Activated CD4-positive, alpha-beta T cell treated with anti-CD3 and anti-CD28 coated beads, Interleukin-2, Interleukin-6, amounts not matched to agents 100 ng/mL and 50 ng/mL, durations not matched to agents 16 hours and 8 hours (primary cell): ENCODE data around the gene MMP27.
"Not testable (repeated sequence)": the region's sequence is repeated elsewhere in the genome, so short reads cannot be mapped to it uniquely, and the experiment has no call there.

Experiments
- DNase-seq: peaks from one replicate; pipeline ENCODE4 v3.0.0-alpha.2; 2020

Gene MMP27, protein sequence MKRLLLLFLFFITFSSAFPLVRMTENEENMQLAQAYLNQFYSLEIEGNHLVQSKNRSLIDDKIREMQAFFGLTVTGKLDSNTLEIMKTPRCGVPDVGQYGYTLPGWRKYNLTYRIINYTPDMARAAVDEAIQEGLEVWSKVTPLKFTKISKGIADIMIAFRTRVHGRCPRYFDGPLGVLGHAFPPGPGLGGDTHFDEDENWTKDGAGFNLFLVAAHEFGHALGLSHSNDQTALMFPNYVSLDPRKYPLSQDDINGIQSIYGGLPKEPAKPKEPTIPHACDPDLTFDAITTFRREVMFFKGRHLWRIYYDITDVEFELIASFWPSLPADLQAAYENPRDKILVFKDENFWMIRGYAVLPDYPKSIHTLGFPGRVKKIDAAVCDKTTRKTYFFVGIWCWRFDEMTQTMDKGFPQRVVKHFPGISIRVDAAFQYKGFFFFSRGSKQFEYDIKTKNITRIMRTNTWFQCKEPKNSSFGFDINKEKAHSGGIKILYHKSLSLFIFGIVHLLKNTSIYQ

DNA sequence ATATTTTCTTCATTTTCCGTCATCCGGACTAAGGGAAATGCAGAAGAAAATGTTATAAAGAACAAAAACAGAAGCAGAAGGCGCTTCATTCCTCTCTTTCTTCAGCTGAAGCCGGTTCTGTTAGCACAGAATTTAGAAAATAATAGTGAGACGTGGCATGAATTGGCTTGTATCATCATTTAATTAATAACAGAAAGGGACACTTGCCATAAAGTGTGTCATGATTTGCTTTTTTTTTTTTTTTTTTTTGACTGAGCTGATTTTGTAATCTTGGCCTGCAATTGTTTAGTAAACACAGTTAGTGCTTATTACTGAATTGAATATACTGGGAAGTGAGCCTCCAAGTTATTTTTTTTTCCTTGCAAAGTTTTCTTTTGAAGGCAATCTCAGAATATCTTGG lies at the start of gene MMP27:
MMP27 (minus strand) TSS at position 144 of the 400 bp plus-strand sequence; CDS start at position 89, 55 bp downstream.
- DNase-seq, result no peak

DNA sequence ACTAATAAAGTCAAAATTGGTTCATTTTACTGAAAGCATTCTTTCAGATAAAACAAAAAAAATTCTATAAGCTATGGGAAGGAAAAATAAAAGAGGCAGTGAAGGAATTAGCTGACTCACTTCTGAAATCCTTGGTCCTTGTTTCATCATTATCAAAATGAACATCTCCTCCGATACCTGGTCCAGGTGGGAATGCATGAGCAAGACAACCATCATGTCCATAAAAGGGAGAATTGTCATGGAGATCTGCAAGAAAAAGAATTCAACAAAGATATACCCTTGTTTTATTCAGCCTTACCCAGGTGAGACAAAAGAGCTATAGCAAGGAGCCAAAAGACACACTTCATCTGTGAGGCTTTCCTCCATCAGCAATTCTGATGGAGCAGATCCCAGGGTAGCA lies 47.7 kb upstream of the MMP27 start:
- DNase-seq, result no peak

- no peak for DNase-seq
Measured at GRCh38 chr11:102751673-102752072, 46.1 kb upstream of the MMP27 start.

GRCh38 chr11:102749101-102749722 lies 43.6 kb upstream of the MMP27 start:
- DNase-seq, result no peak

DNA sequence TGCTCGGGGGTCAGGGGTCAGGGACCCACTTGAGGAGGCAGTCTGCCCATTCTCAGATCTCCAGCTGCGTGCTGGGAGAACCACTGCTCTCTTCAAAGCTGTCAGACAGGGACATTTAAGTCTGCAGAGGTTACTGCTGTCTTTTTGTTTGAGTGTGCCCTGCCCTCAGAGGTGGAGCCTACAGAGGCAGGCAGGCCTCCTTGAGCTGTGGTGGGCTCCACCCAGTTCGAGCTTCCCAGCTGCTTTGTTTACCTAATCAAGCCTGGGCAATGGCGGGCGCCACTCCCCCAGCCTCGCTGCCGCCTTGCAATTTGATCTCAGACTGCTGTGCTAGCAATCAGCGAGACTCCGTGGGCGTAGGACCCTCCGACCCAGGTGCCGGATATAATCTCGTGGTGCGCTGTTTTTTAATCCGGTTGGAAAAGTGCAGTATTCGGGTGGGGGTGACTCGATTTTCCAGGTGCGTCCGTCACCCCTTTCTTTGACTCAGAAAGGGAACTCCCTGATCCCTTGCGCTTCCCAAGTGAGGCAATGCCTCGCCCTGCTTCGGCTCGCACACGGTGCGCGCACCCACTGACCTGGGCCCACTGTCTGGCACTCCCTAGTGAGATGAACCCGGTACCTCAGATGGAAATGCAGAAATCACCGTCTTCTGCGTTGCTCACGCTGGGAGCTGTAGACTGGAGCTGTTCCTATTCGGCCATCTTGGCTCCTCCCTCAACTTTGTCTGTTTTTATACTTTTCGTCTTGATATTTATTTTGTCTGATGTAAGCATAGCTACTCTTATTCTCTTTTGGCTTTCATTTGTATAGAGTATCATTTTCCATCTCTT lies 41.4 kb upstream of the MMP27 start:
- not testable (repeated sequence) for DNase-seq

DNA sequence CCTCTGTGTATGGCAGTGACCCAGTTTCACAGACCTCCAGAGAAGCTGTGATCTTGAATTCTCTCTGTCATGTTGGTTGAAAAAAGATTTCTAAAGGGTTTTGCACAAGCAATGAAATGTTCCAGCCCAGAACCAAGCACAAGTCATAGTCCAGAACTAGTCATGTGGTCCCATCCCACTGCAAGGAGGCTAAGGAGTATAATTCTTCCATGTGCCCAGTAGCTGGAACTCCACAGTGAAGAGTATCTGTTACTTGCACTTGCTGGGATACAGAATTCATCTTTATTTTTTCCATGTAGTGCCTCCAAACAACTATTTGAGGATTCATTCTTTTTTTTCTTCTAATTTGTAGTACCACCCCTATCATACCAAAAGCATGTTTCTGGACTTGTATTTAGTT lies 29.1 kb upstream of the MMP27 start:
- DNase-seq, result no peak

DNA sequence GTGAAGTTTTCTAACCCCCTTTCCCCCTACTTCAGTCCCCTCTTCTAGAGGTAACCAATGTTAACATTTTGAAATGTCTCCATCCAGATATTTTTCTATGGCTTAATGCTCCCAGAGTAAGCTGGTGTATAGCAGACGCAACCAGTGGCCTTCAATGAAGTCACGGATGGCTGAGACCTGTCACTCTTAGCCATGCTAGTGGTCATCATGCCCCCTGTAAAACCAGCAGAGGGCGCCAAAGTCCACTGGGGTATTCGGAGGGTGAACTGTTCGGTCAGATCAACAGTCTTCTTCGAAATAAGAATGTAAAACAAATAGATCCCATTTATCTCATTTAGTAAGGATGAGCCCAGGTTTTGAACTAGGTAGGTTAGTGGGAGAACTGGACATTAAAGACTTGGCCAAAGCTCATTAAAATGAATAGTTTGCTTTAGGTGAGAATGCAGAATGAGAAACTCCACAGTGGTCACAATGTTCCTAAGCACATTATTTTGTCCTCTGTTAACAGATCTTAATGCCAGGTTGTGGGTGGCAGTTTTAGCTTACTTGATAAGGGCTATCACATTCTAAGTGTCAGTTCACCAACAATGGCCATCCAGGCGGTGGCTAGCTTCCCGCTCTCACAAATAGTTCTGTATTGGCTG lies 27.8 kb upstream of the MMP27 start:
- peak; percentile 77 for DNase-seq

GRCh38 chr11:102730944-102731343 lies 25.4 kb upstream of the MMP27 start:
- DNase-seq, result not testable (repeated sequence)

DNA sequence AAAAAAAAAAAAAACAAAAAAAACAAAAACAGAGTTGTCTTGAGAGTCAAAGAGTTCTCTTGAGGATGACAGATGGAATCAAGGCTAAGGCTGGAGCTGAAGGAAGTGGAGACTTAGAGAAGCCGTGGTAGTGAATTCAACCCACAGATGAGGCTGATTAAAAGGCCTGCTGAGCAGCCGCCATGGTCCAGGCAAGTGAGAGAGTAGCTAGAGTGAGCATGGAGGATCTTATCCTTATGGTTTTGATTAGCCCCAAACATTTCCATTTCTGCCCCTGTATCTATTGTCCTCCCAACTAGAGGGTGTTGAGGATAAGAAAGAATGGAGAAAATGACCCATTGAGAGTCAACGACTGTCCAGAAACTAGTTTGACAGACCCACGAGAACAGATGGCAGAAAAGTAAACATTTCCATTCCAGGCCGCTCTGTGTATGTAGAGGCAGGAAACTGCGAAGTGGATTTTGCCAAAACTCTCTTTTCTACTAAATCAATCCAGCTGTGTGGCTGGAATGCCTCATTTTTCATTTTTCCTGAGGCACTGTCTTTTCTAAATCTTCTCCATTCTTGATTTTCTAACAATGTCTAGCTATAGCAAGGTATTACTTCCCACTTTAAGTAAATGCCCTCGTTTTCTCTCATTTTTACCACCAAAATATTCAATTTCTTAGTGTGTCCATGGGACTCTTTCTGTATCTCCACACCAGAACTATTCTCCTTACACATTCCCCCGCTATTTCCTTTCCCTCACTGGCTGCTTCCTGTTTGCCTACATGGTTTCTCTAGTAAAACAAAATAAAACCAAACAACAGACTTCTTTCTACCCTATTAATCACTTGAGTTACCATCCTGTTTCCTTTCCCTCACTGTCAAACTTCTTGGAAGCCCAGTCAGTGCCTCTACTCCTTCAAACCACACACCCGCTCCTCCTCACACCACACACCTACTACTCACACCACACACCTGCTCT lies 24.6 kb upstream of the MMP27 start:
- DNase-seq, result no peak

GRCh38 chr11:102727890-102728289 lies 22.3 kb upstream of the MMP27 start:
- DNase-seq, result no peak

DNA sequence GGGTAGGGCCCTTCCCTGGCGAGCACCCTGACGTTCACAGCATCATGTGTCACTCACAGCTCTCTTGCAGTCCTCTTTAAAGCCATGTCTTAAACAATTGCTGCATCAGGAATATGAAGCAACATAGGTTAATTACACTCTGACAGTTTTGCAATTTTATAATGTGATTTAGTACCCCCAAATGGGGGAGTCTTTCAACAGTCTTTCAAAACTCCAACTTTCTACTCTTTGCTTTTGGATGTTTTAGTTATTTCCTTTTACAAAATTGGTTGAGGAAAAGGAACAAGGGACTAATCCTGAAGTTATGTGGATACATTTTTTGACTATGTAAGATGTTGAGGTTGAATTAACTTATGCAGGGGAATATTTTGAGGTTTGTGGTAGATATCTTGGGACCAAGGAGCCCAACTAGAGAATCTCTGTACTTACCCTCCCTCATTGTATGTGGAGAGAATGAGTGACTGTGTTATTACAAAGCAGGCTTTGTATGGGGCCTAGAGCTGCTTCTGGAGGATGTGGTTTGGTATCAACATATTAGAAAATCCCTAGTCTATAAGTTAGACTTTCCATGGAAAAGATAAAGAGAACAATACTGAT lies 19.4 kb upstream of the MMP27 start, which contains the start of gene MMP8:
MMP8 (minus strand) TSS at position 51 of the 597 bp plus-strand sequence. CDS start 99 bp downstream, outside the sequence.
- no peak for DNase-seq

DNA sequence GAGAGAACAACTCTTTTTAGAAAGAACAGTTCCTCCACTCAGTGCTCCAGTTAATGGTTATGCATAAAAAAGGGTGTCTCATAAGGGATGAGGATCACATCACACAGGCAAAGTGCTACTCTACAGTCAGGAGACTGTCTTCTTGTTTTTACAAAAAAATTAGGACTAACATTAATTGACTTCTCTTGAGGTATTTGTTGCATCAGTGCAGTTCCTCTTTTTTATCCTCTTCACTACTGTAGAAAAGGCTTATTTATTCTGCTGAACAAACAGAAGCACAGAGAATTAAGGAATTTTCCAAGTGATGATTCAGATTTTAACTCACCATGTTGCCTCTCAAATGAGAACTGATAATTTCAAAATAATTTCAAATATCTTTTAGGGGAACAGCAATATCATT lies 17.3 kb upstream of the MMP27 start:
- no peak for DNase-seq

- DNase-seq, result no peak
Measured at GRCh38 chr11:102719620-102720277, 14.2 kb upstream of the MMP27 start.

GRCh38 chr11:102717280-102717679 lies 11.7 kb upstream of the MMP27 start:
- no peak for DNase-seq

DNA sequence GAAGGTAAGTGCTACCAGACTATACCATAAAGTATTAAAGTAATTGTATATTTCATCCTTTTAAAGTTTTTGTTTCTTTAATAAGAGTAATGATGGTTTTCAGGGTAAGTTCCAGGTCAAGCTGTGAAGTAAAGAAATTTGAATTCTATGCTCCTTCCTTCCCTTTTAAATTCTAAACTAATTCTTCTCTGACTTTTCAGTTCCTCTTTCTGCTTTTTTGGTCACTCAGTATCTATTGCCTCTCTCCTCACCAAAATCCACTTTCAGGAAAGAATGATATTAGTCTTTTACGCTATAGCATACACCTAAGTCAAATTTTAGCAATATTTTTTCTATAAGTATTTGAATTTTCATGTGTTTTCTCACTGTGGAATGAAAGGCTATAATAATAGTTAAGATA lies 11.0 kb upstream of the MMP27 start:
- DNase-seq, result no peak

DNA sequence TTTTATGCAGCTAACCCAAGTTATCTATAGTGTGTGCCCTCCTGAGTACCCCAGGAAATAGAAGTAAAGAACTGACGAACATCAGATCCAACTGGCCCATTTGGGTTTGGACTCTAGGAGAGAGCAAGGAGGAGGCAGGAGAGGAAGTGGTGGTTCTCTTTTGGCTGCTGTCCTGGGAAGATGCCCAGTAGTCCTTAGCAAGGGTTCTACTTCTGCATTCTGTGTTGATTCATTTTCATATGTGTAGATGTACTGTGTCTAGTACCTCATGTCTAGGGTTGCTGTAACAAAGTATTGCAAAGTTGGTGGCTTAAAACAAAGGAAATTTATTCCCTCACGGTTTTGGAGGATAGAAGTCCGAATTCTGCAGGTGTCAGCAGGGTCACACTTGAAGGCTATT lies 6.6 kb upstream of the MMP27 start:
- DNase-seq, result no peak

DNA sequence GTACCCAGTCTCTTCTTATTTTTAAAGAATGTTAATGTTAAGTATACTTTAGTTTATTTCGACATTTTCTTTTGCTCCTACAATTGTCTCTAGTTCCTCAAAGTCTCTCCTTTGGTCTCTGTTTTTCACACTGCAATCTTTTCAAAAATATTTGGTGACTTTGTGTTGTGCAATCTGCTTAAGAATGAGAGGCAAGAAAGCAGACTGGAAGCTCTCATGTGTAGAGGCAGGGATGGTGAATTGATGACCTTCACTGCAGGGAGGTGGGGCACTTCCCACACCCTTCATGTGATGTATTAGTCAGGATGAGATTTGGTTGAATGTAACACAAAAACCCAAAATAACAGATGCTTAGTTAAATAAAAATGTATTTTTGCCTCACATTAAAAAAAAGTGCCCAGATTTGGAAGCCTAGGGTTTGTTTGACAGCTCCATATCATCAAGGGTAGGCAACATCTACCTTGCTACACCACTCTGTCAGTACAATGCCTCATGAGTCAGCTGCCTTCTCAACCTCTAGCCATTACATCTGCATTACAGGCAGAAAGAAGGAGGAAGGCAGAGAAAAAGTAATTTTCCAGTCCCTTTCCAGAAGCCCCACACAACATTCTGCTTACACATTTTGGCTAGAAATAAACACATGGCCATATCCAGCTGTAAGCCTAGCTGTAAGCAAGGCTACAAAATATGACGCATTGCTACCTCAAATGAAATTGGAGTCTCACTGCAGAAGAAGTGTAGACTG lies 3.8 kb upstream of the MMP27 start:
- DNase-seq, result no peak

- no peak for DNase-seq
Measured at GRCh38 chr11:102708654-102709053, 3.1 kb upstream of the MMP27 start.

GRCh38 chr11:102704841-102705240 lies 728 bp downstream of the MMP27 start:
- DNase-seq, result no peak
